GM08714 (cell line): ENCODE data around the gene FBXL2.
"Not testable (repeated sequence)": the region's sequence is repeated elsewhere in the genome, so short reads cannot be mapped to it uniquely, and the experiment has no call there.

Experiments used
- H3K4me3 ChIP-seq: fragments of 200-500 bp; sonication (Bioruptor generic); 2 replicates; pipeline ENCODE4 v1.5.1; 2014; ENCODE audit warnings: mild to moderate bottlenecking, low read length, inconsistent platforms
- ZNF274 ChIP-seq: IDR thresholded peaks from 2 replicates; pipeline ENCODE4 v1.6.1; 2012; ENCODE audit warnings: mild to moderate bottlenecking, low read depth, low read length

The FBXL2 gene

DNA sequence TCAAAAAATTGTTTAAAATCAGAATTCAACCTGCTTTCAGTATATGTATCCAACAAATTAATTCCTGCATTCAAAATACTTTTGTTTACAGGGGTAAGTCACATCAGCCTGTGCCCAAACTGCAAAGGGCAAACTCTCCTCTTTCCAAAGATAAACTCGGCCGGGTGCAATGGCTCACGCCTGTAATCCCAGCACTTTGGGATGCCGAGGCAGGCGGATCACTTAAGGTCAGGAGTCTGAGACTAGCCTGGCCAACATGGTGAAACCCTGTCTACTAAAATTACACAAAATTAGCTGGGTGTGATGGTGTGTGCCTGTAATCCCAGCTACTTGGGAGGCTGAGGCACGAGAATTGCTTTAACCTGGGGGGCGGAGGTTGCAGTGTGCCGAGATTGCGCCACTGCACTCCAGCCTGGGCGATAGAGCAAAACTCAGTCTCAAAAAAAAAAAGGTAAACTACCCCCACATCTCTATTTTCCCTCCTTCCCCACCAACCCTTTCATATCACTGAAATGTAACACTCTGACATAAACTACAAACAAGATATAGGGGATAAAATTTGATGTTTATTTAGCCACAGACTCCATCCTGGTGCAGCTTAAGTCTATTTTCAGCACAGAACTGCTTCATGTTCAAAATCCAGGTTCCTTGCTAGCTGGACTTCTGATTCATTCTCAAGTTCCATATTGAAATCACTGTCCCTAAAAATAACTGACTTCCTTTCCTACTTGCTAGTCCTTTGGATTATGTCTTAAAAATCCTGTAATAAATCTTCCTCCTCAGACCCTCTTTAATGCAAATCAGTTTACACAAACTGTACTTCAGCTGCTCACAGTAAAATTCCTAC lies 147.6 kb downstream of the FBXL2 start:
- TF ChIP-seq ZNF274 = no peak

DNA sequence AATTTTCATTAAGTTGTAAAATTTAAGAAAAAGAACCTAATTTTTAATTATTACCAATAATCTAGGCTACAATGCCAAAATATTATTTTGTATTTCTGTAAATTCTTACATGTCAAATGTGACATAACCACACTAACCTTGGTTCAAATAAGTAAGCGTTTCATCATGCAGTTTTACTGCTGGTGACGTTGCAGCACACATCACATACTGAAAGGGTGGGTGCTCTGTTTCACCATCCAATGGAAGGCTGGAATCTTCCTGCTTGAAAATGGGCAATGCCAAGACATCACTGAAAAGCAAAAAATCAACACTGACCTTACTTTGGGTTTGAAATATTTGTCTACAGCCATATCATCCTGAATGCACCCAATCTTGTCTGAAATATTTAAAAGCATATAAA lies 148.2 kb downstream of the FBXL2 start:
- H3K4me3 ChIP-seq = no peak overlapping the region
- TF ChIP-seq ZNF274 = no peak

More for the DNA sequence above, 147.6 kb downstream of the FBXL2 start:
- no peak overlapping the region for H3K4me3 ChIP-seq

DNA sequence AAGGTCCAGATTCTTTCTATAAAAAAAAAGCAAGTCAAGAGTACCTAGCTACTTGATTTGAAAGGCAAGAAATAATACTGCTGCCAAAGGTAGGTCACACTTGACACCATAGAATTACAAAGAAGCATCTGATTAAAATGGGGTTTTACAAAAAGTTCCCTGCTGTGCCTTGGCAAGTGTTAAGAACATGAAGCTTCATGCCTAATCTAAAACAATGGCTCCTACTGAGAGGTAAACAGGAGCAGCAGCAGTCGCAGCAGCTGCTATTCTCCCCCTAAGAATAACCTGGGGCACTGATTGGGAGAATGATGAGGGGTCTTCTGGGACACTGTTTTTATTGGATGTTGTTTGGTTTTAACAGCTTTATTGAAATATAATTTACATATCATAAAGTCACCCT lies 148.8 kb downstream of the FBXL2 start:
- H3K4me3 ChIP-seq = no peak overlapping the region
- no peak for TF ChIP-seq ZNF274

DNA sequence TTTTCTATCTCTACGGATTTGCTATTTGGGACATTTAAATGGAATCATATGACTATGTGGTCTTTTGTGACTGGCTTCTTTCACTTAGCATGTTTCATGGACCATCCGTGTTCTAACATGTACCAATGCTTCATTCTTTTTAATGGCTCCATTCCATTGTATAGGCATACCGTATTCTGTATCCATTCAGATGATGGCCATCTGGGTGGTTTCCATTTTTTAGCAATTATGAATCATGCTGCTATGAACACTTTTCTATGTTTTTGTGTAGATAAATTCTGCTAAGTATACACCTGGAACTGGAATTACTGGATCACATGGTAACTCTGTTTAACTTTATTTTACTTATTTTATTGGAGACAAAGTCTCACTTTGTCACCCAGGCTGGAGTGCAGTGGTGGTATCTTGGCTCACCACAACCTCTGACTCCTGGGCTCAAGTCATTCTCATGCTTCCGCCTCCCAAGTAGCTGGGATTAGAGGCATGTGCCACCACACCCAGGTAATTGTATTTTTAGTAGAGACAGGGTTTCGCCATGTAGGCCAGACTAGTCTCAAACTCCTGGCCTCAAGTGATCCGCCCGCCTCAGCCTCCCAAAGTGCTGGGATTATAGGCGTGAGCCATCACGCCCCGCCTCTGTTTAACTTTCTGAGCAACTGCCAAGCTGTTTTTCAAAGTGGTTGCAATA lies 149.5 kb downstream of the FBXL2 start:
- H3K4me3 ChIP-seq = no peak overlapping the region
- TF ChIP-seq ZNF274 = no peak

DNA sequence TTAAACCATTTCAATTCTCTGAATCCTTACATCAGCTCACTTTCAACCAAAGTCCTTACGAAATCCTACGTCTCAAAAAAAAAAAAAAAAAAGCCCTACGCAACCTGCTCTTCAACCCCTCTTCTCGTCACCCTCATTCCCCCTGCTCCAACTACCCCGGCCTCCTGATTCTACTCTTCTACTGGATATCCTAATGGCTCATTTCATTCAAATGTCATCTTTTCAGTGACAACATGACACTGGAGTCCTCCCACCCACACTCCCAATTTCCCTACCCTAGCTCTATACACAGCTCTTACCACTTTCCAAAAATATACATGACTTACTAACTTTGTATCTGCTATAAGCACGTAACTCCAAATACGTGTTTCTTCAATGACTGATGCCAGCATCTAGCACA lies 151.5 kb downstream of the FBXL2 start:
- H3K4me3 ChIP-seq = no peak overlapping the region
- TF ChIP-seq ZNF274 = no peak

DNA sequence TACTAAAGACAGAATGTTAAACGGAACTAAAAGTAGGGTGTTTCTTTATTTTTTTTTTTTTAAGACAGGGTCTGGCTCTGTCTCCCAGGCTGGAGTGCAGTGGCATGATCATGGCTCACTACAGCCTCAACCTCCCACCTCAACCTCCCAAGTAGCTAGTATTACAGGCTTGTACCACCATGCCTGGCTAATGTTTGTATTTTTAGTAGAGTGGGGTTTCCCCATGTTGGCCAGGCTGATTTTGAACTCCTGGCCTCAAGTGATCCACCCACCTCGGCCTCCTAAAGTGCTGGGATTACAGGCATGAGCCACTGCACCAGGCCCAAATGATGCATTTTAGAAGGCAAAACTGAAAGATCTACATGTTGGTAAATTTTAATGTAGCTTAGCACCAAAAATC lies 152.1 kb downstream of the FBXL2 start:
- H3K4me3 ChIP-seq = not testable (repeated sequence)

DNA sequence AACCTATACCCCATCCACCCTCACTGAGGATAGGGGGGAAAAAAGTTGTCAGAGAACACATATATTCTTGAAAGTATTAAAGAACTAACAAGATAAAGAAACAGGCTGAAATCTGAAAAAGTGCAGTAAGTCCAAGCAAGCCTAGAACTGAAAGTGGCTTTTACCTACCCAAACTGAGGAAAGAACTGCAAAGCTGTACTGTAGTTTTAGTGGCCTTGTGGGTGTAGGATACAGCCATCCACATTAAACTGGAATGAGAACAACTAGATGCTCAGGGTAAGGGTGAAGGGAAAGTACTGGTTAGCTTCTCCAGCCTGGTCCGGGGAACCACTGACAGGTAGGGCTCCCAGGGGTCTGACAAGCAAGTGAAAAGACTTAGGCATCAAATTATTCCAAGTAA lies 152.8 kb downstream of the FBXL2 start:
- TF ChIP-seq ZNF274 = no peak
- peak overlapping the region; percentile 20; the same call in 1 of the 2 replicates for H3K4me3 ChIP-seq

DNA sequence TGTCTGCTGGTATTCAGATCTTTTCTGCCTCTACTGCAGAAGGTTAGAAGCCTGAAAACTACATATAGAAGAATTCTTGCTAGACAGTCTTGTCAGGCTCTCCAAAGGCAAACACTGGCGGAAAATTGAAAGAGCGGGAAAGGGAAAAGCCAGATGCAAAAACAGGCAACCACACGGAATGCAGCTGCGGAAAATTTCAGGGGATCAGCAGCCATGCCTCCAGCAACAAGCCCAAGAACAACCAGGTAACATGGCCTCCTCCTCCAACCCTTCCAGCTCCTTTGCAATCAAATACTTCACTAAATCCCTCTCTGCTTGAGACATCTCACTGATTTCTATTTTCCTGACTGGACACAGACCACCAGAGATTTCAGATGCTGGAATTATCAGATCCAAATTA lies 153.3 kb downstream of the FBXL2 start:
- H3K4me3 ChIP-seq = no peak overlapping the region; the same call in 1 of the 2 replicates
- no peak for TF ChIP-seq ZNF274

DNA sequence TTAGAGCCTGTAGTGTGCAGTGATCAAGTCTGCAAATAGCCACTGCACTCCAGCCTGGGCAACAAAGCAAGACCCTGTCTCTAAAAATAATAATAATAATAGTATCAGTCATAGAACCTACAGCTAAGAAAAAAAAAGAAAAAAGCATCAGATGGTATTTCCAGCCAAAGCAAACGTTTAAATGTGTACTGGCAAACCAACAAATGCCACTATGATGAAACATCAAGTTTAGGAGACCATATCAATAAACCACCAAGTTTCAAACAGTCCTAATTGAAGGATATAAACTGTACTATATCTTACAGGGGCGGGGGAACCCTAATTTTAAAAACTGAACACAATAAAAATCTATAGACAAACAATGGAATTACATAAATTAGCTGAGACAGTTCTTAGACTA lies 156.6 kb downstream of the FBXL2 start:
- TF ChIP-seq ZNF274 = no peak
- no peak overlapping the region for H3K4me3 ChIP-seq
